Gastrocnemius medialis (tissue), 4 donors: Measurements from ENCODE around the gene KIT.

Experiments
- CTCF ChIP-seq, 5 experiments: fragments of 450-650 bp in 3 of 5; fragments of 200-600 bp in 2 of 5; sonication (generic) in 2 of 5; IDR thresholded peaks in 4 of 5; conservative IDR thresholded peaks in 1 of 5; 1 replicate in 4 of 5; 2 replicates in 1 of 5; pipeline ENCODE4 v1.5.1; 2016 to 2019; ENCODE audit warnings: antibody characterized with exemption in 5 of 5, mild to moderate bottlenecking in 3 of 5, moderate library complexity in 3 of 5
- POLR2A ChIP-seq, 2 donors: fragments of 450-650 bp; IDR thresholded peaks; one replicate each; pipeline ENCODE4 v1.6.1; 2017; ENCODE audit warnings: antibody characterized with exemption in 2 of 2, mild to moderate bottlenecking in 2 of 2, moderate library complexity in 2 of 2

GRCh38 chr4:54723220-54723619 is 65.5 kb downstream of the KIT start:
- TF ChIP-seq CTCF (IDR thresholded peaks at IDR 0.05 in 4 of 5, conservative IDR thresholded peaks at IDR 0.05 in 1 of 5) (no peak), POLR2A (IDR thresholded peaks at IDR 0.05) (no peak)
